SH-SY5Y (cell line): Measurements from ENCODE around the gene LSM10.

Source experiments
- GATA2 ChIP-seq: IDR thresholded peaks from 2 replicates; pipeline ENCODE4 v1.6.1; 2011; ENCODE audit warnings: mild to moderate bottlenecking, low read depth, low read length
- GATA3 ChIP-seq: IDR thresholded peaks from 2 replicates; pipeline ENCODE4 v1.6.1; 2011; ENCODE audit warnings: low read depth, mild to moderate bottlenecking, low read length, moderate library complexity

DNA sequence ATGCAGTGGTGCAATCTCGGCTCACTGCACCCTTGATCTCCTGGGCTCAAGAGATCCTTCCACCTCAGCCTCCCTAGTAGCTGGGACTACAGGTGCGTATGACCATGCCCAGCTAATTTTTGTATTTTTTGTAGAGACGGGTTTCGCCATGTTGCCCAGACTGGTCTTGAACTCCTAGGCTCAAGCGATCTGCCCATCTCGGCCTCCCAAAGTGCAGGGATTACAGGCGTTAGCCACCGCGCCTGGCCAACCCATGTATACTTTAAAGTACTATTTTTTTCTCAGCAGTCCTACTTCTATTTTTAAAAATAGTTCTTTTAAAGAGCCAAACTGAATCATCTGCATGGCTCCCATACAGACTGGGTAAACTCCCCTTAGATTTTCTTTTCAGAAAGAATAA lies 15.5 kb downstream of the LSM10 start:
- TF ChIP-seq GATA2 (no peak), GATA3 (no peak)
